Measurements from ENCODE around the gene BCAS3.

Gene BCAS3

DNA sequence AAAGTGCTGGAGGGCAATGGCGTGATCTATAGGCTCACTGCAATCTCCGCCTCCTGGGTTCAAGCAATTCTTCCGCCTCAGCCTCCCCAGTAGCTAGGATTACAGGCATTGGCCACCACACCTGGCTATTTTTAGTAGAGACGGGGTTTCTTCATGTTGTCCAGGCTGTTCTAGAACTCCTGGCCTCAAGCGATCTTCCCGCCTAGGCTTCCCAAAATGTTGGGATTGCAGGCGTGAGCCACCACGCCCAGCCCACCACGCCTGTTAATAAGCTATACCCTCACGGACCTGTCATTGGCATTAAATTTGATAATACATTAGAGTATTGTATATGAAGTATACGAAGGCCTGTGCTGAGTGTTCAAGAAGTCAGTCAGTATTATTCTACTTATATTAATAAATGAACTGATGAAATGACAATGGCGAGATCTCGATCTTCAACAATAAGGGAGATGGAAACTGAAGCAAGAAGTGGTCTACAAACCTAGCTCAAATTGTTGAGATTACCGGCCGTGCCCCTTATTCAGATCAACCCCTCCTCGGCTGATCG is 818 bp upstream of the BCAS3 start:
- DNase-seq: no peak

DNA sequence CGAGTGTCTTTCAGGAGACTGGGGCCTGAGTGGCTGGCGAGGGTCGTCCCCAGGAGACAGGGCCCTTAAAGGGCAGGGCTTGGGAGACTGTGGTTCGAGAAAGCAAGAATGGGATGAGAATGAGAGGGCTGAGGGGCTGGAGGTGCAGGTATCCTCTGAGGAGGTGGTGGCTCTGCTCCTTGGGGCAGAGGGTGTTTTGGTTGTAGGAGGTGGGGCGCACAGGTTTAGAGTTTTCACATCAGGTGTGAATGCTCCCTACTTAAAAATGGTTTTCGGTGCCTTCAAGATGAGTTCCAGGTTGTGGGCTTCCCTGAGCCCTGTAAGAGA is 430 bp downstream of the BCAS3 start:
- DNase-seq: no peak

GRCh38 chr17:60679287-60679686 is 1.6 kb downstream of the BCAS3 start:
- no peak for DNase-seq

- no peak for DNase-seq
Measured at GRCh38 chr17:60680754-60681153, 3.1 kb downstream of the BCAS3 start.

DNA sequence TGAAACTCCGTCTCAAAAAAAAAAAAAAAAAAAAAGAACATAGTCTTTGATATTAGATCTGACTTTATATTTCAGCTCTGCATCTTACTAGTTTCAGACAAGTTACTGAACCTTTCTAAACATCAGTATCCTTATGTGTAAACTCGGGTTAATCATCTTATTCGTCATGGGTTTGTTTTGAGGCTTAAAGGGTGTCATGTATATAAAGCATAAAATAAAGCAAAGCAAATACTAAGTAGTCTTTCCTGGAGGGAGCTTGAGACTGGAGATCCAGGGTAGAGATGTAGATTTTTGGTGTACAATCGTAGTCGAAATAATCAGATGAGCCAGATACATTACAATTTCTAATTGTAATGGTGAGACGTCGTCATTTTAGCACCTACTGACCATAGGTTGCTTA is 7.8 kb downstream of the BCAS3 start:
- no peak for DNase-seq

DNA sequence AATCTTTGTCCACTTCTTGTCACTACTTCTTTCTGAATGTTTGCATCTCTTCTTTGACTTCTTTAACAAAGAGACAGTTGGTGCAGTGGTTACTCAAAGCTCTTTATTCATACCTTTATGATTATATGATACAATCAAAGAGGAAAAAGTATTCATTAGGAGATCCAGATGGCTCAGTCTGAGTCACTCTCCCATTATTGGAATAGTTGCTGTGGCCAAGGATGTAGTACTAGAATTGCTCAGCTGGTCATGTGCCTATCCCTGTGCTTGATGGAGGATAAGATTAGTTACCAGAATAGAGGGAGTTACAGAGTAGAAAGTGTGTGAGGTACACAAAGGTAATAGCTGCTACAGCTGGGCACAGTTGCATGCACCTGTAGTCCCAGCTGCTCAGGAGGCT is 18.3 kb downstream of the BCAS3 start:
- no peak for DNase-seq

GRCh38 chr17:60699090-60699489 is 21.4 kb downstream of the BCAS3 start:
- no peak for DNase-seq

DNA sequence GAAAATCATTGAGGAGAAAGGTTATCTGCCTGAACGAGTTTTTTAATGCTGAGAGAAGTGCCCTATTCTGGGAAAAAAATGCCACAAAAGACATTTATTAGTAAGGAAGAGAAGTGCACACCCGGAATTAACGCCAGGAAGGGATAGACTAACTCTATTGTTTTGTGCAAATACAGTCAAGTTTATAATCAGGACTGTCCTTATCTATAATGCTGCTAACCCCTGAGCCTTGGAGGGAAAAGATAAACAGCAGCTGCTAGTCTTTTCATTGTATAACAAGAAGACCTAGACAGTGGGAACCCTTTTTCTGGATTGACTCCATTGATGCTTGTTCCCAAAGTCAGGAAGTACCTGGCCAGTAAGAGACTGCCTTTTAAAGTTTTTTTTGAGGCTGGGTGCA is 26.5 kb downstream of the BCAS3 start:
- DNase-seq: no peak

DNA sequence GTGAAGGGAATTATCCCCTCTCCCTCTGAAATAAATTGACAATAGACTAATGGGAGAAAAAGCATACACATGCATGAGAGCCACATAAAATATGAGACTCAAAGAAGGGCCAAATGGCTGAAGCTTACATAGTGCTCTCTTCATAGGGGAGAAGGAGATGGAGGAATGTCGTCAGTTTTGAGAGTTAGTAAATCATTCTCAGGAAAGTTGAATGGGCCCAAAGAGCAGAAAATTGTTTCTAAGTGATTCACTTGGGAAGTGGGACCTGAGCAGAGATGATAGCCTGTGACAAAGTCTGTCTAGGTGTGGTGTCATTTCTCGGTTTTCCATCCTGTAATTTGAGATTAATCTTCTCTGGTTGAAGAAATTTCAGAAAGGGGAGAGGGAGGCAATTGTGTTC is 35.0 kb downstream of the BCAS3 start:
- DNase-seq: no peak

GRCh38 chr17:60713608-60714007 is 36.0 kb downstream of the BCAS3 start:
- no peak for DNase-seq

DNA sequence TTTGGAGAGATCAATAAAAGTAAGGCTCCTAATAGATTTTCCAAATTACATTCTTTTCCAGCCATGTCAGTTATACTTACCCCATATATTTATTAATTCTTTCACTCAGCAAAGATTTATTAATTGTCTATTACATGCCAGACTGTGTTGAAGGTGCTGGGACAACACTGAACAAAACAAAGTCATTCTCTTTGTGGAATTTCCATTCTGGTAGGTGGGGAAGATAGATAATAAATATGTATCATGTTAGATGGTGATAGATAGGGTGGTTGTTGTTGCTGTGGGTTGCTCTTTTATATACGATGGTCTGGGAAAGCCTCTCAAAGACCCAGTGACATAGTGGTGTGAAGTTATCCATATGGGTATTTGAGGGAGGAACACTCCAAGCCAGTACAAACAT is 39.1 kb downstream of the BCAS3 start:
- no peak for DNase-seq

GRCh38 chr17:60717814-60718213 is 40.2 kb downstream of the BCAS3 start:
- no peak for DNase-seq

DNA sequence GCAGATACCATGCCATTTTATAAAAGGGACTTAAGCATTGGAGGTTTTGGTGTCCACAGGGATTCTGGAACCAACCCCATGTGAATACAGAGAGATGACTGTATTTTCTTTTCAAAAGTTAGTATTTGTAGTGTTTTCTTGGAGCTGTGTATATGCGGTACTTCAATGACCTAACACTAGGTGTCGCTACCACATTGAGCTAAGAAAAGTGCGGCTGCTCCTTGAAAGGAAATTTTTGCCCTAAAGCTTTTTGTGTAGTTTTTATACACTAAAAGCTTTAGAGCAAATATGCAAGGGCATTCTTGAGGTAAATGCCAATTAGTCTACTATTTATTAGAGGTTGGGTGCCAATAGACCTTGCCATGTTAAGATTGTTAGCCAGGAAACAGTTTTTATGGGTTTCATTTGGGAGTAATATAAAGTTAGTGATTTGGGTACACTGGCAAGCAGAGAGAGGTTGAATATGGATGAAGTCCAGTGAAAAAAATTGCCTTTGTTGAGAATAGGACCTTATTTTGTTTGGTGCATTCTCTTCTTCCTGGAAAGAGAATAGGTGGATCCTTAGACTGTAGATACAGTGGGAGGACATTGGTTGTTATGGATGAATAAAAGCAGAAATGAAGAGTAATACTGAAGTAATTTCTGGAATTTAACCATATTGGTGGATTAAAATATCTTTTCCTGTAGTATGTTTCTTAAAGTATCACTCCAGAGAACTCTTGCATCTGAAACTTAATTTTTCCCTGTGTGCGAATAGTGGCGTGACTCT is 43.3 kb downstream of the BCAS3 start:
- peak; percentile 43 for DNase-seq

DNA sequence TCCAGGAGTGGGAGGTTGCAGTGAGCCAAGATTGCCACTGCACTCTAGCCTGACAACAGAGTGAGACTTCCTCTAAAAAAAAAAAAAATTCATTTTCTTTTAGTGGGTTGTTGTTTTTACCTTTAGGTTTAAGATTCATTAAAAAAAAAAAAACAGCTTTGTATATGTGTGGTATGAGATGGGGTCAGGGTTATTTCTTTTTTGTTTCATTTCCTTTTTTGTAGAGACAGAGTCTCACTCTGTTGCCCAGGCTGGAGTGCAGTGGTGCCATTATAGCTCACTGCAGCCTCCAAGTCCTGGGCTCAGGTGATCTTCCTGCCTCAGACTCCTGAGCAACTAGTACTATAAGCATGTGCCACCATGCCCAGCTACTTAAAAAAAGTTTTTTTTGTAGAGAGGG is 47.0 kb downstream of the BCAS3 start:
- DNase-seq: no peak

DNA sequence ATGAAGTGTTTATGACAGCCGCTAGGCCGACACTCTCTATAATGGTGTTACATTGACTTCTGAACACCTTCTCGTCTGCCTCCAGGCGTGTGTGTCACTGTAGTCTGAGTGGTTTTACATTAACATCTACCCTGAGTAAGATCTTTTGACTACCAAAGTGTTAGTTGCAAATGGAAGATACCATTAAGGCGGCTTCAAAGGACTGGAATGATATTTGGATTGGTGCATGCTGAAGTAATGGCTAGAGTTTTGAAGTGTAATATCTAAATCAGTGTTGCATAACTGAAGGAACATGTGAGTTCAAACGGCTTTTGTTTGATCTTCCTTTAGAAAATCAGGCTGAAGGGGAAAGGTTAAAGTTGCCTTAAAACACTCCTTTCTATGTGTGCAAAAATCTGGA is 52.2 kb downstream of the BCAS3 start:
- DNase-seq: no peak

- no peak for DNase-seq
Measured at GRCh38 chr17:60730273-60730672, 52.6 kb downstream of the BCAS3 start.

- no peak for DNase-seq
Measured at GRCh38 chr17:60738287-60738686, 60.6 kb downstream of the BCAS3 start.

GRCh38 chr17:60740584-60740983 is 62.9 kb downstream of the BCAS3 start:
- DNase-seq: no peak

- no peak for DNase-seq
Measured at GRCh38 chr17:60741031-60741430, 63.4 kb downstream of the BCAS3 start.

DNA sequence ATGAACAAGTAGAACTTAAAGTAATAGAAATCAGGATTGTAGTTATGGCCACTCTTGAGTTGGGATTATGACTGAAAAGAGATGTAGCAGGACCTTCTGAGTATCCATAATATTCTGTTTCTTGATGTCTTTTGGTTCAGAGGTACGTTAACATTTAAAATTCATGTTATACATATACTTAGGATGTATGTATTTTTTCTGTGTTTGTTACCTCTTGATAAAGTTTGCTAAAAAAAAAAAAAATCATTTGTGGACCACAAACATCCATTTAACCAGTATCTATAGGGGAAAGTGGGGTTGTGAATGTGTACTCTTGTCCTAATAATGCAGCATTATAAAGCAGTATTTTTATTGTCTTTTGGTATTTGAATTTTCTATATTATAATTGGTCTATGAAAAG is 65.6 kb downstream of the BCAS3 start:
- DNase-seq: no peak

DNA sequence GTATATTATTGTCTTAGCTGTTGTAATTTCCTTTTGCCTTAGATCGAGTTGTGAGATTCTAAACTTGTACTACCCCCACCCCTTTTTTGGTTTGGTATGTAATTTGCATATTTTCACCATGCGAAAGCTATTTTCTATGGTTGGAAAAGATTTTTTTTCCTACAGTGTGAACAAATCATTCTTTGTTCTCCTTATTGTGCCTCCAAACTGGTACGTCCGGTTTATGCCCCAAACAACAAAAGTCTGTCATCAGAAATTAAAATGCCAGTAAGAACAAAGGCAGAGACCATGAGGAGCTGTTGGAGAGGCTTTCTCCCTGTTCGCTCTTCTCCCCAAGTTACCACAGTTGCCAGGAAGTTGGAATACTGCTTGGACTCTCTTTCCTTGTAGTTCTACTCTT is 66.1 kb downstream of the BCAS3 start:
- no peak for DNase-seq

DNA sequence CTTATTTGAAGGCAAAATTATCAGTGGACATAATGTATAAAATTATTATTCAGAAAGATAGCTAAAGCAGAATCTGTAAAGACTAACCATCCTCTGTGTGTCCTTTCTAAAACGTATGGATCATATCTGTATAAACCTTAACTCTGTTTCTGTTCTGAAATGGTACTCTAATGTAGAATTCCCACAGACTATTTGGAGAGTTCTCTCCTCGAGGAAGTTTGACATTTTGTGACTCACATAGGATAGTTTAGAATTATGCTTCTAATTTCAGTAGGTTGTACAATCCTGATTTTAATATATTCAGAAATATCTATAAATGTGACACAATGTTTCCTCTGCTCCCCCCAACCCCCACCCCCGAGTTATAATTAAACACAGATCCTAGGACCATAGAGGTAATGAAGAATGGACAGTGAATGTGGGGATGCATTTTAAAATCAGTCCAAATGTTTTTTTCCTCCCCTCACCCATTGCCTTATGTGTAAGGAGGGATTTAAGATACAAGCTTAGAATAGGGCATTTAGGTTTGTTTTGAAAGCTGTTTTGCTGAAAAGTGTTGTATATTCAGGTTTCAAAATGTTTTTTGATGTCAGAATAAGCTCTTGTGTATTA is 66.8 kb downstream of the BCAS3 start:
- no peak for DNase-seq

- no peak for DNase-seq
Measured at GRCh38 chr17:60745544-60745943, 67.9 kb downstream of the BCAS3 start.

GRCh38 chr17:60747069-60747808 is 69.6 kb downstream of the BCAS3 start:
- DNase-seq: no peak
